Omental fat pad (tissue), 4 donors: ENCODE measurements around the gene MACROD1. TPM values are rescaled to one million over a fixed set of nuclear protein-coding genes. Genes with fewer than 3 reads are reported as not detected.

Experiments
- ATAC-seq: fragments of 150-250 bp; one replicate; pipeline ENCODE4 v1.9.1; 2016; ENCODE audit warnings: mild to moderate bottlenecking, moderate library complexity; ENCODE audit not compliant: low FRiP score
- DNase-seq: peaks from one replicate; pipeline ENCODE4 v3.0.0-alpha.2; 2019; ENCODE audit warnings: low spot score
- total RNA-seq, 4 donors: library from RNA; depleted of rRNA; stranded (reverse); fragments of >200 nt; gene quantifications; one replicate each; pipeline ENCODE4 v1.1.0, GENCODE V29; 2016
- TF ChIP-seq, protein P1 (sequence below), 3 donors: fragments of 450-650 bp; IDR thresholded peaks; one replicate each; pipeline ENCODE4 v1.5.1; 2016 to 2017; ENCODE audit warnings: antibody characterized with exemption in 3 of 3, mild to moderate bottlenecking in 3 of 3, moderate library complexity in 2 of 3

MACROD1 gene
- total RNA-seq, 4 donors from 2014 or later = 13.8 to 40.9 (median 26.2) TPM

DNA sequence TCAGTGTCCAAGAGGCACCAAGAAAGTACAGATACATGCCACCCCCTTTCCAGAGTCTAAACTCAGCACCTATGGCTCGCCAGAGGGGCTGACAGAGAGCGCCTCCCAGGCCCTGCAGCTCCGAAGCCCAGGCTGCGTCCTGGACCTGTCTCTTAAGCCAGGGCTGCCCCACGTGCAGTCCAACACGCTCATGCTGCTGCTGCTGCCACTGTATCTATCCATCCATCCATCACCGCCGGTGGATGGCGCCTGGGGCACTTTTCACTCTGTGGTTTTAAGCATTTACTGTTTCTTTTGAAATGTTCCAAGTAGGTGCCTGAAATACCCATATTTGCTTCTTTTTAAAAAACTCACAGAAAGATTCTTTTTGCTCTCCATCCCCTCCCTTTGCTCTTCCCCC is 41.8 kb downstream of the MACROD1 start:
- TF ChIP-seq, protein P1, sequence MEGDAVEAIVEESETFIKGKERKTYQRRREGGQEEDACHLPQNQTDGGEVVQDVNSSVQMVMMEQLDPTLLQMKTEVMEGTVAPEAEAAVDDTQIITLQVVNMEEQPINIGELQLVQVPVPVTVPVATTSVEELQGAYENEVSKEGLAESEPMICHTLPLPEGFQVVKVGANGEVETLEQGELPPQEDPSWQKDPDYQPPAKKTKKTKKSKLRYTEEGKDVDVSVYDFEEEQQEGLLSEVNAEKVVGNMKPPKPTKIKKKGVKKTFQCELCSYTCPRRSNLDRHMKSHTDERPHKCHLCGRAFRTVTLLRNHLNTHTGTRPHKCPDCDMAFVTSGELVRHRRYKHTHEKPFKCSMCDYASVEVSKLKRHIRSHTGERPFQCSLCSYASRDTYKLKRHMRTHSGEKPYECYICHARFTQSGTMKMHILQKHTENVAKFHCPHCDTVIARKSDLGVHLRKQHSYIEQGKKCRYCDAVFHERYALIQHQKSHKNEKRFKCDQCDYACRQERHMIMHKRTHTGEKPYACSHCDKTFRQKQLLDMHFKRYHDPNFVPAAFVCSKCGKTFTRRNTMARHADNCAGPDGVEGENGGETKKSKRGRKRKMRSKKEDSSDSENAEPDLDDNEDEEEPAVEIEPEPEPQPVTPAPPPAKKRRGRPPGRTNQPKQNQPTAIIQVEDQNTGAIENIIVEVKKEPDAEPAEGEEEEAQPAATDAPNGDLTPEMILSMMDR (IDR thresholded peaks at IDR 0.05) = no peak
- DNase-seq = no peak
- ATAC-seq = no peak

DNA sequence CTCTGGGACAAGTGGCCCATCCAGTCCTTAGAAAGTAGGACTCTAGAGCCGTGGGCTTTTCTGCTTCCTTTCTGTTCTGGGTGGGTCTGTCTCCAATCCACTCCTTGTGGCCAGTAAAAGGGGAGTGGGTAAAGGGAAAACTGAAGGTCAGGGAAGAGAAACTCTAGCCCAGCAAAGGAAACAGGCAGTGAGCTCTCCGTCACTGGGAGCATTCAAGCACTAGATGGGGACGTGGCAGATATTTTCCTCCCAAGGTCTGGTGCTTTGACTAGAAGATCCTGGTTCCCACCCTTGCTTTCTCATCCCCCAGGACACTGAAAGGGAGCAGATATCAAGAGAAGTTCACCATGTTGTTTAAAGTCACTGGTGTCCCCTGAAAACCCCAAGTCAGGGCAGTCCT is 42.2 kb downstream of the MACROD1 start:
- ATAC-seq (no peak), DNase-seq (no peak)
- TF ChIP-seq, protein P1 (IDR thresholded peaks at IDR 0.05) = no peak

GRCh38 chr11:64122411-64123410 is 43.2 kb downstream of the MACROD1 start:
- no peak for ATAC-seq
- TF ChIP-seq, protein P1 (IDR thresholded peaks at IDR 0.05) = no peak
- DNase-seq = no peak

DNA sequence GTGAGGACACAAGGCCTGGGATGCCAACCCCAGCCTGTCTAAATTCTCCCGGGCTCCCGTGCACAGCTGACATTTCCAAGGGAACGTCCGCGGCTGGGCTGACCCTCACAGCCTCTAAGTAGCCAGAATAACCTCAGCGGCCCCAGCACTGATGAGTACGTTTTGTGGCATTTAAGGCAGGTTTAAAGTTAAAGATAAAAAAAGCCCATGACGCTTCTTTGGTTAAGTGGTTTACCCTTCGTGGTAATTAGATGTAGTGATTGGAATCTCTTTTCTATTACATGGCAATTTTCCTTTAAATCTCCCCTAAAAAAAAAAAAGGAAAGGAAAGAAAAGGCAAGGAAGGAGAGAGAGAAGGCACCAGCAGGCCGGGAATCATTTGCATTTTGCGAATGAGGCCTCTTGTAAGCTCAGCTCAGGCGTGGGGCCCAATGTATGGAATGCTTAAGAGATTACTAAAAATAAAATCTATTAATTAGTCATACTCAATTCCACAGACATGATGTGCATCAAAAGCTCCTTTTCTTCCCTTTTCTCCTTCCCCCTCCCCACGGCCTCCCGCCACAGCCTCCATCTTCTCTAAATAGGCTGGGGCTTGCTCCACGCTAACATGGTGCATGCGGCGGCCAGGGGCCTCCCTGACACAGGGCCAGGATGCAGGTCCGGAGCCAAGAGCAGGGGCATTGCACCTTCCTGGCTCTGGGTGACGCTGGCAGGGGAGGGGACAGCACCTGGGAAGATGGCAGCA is 44.1 kb downstream of the MACROD1 start:
- ATAC-seq = no peak
- TF ChIP-seq, protein P1 (IDR thresholded peaks at IDR 0.05) = no peak
- DNase-seq = no peak

DNA sequence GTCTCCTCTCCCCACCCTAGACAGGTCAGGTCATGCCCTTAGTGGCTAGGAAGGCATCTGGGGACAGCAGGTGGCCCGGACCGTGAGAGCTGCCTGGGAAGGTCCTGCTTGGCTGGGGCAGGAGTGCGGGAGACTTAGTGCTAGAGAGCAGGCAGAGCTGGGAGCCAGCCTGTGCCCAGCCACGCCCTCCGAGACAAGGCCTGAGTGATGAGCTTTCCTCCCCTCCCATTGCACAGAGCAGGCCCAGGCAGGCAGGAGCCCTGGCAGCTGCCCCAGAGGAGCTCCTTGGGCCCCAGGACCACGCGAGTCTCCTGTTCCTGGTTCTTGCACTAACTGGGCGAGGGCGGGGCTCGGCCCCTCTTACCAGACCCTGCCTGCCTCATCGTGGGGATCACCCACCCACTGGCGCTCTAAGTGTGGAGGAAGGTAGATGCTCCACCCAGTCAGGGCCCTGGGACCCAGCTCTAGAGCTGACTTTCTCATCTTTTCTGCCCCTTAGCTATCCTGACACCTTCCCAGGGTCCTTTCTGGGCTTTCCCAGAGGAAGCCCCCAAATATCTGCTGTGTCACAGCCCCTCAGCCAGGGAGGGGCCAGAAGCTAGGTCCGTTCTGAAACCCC is 44.9 kb downstream of the MACROD1 start:
- DNase-seq (no peak), ATAC-seq (peak; percentile 52)
- TF ChIP-seq, protein P1 (IDR thresholded peaks at IDR 0.05) = no peak

- ATAC-seq (no peak), DNase-seq (no peak)
- TF ChIP-seq, protein P1 (IDR thresholded peaks at IDR 0.05) = no peak
Measured at GRCh38 chr11:64119700-64120099, 46.2 kb downstream of the MACROD1 start.
